Astrocyte of the cerebellum (primary cell): ENCODE data around the gene AP3D1.

Experiments
- DNase-seq: peaks from one replicate; pipeline ENCODE4 v3.0.0-alpha.2; 2011; ENCODE audit warnings: low read depth
- H3K4me3 ChIP-seq: 2 replicates; pipeline ENCODE4 v1.5.1; 2011; ENCODE audit warnings: mild to moderate bottlenecking, low read depth, low read length, moderate library complexity
- CTCF ChIP-seq: IDR thresholded peaks from 2 replicates; pipeline ENCODE4 v1.5.1; 2012; ENCODE audit warnings: low read length, low read depth, moderate library complexity, mild to moderate bottlenecking; ENCODE audit errors: missing control alignments
- in situ Hi-C: cut with HindIII; loops from 2 replicates; pipeline ENCODE4 v1.10.0; 2017; ENCODE audit warnings: low sequenced_read_pairs

Gene AP3D1

GRCh38 chr19:2184422-2184975 is 33.1 kb upstream of the AP3D1 start:
- DNase-seq = no peak
- TF ChIP-seq CTCF = no peak
- H3K4me3 ChIP-seq = no peak overlapping the region
- in situ Hi-C loops = no loop called here

- DNase-seq = no peak
- in situ Hi-C loops = no loop called here
- no peak for TF ChIP-seq CTCF
- H3K4me3 ChIP-seq = no peak overlapping the region
Measured at GRCh38 chr19:2181633-2181997, 30.2 kb upstream of the AP3D1 start.

- no peak overlapping the region for H3K4me3 ChIP-seq
- no peak for DNase-seq
- in situ Hi-C loops = no loop called here
- TF ChIP-seq CTCF = no peak
Measured at GRCh38 chr19:2180881-2181632, 29.7 kb upstream of the AP3D1 start.

GRCh38 chr19:2180114-2180513 is 28.7 kb upstream of the AP3D1 start:
- in situ Hi-C loops = no loop called here
- no peak for TF ChIP-seq CTCF
- no peak for DNase-seq
- H3K4me3 ChIP-seq = no peak overlapping the region

GRCh38 chr19:2179095-2179494 is 27.7 kb upstream of the AP3D1 start:
- no peak for DNase-seq
- no peak overlapping the region for H3K4me3 ChIP-seq
- in situ Hi-C loops = no loop called here
- no peak for TF ChIP-seq CTCF

GRCh38 chr19:2176337-2176994 is 25.1 kb upstream of the AP3D1 start:
- no peak for DNase-seq
- in situ Hi-C loops = no loop called here
- no peak for TF ChIP-seq CTCF
- H3K4me3 ChIP-seq = no peak overlapping the region
